Epidermal melanocyte (primary cell): ENCODE data around the gene SCAF8.
"Not testable (repeated sequence)": the region's sequence is repeated elsewhere in the genome, so short reads cannot be mapped to it uniquely, and the experiment has no call there.

ENCODE experiments used
- DNase-seq: peaks from one replicate; pipeline ENCODE4 v3.0.0; 2011; ENCODE audit warnings: low spot score; ENCODE audit not compliant: insufficient read length

The SCAF8 gene

DNA sequence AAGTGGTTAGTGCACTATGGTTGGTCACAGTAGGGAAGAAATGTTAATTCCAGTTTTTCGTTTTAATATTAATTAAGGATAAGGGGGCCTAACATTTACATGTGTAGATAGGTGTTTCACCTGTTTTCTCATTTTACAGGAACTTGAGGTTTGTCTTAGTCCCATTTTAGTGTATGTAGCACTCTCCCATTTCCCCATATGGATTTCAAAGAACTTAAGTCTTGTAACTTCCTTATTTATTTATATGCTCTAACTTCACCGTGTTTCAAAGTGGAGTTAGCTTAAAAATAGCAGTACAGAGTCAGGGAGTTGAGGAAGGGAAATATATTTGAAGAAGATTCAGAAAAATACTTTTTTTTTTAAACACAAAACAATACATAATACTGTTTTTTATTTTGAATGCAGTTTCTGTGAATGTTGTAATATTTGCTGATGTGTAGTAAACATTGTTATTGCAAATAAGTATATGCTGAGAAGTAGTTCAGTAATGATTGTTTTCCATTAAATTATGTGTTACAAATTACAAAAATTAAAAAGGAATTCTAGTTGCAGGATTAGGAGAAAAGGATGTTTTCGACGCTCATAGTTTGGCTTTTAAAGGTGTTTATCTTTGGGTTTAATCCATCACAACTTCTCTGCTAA lies 3.5 kb downstream of the SCAF8 start:
- no peak for DNase-seq

DNA sequence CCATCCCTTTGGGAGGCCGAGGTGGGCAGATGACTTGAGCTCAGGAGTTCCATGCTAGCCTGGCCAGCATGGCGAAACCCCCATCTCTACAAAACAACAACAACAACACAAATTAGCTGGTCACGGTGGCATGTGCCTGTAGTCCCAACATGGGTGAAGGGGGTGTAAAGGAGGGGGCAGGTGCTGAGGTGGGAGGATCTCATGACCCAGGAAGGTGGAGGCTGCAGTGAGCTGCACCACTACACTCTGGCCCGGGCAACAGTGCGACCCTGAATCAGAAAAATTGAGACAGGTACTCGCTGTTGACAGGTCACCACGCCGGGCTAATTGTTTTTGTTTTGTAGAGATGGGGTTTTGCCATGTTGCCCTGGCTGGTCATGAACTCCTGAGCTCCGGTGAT lies 4.2 kb downstream of the SCAF8 start:
- no peak for DNase-seq

DNA sequence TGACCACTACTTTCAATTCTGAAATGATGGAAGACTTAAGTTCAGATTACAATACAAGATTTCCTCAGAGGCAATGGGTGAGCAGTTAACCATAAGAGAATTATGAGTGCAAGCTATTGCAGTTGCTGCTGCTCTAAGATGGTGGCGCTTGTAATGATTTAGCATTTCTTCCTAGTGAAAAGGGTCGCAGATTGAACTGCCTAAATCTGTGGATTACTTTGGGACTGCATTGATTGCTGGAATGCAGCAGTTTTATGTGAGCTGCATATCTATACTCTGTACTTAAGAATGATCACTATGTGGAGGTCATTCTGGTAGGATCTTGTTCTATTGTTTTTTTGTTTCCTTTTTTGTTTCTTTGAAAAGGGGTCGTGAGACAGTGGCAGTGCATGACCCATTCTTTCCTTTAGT lies 5.3 kb downstream of the SCAF8 start:
- DNase-seq: no peak

DNA sequence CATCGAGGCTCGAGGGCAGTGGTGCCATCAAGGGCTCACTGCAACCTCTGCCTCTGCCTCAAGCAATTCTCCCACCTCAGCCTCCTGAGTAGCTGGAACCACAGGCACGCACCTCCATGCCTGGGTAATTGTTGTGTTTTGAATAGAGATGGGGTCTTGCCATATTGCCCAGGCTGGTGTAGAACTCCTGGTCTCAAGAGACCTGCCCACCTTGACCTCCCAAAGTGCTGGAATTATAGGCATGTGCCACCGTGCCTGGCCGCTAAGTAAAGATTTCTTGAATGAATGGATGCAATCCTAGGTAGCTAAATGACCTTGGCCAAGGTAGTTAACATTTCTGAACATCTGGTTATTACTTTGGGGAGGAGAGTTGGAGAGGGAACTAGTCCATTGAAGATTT lies 7.4 kb downstream of the SCAF8 start:
- DNase-seq: no peak

DNA sequence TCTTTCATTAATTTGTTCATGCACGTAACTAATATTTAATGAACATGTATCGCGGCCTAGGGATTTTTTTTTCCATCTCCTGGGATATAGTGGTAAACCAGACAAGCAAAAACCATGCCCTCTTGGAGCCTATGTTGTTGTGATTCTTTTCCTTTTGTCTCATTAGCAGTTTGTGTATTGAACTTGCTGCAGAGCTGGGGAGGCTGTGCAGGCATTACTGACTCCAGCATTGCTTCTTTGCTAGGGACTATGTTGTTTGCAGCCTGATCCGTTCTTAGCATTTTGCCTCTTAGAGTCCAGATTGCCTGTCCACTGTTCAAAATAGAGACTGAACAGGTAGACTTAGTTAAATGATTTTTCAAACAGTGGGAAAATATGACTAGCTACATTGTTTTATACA lies 9.7 kb downstream of the SCAF8 start:
- DNase-seq: no peak

DNA sequence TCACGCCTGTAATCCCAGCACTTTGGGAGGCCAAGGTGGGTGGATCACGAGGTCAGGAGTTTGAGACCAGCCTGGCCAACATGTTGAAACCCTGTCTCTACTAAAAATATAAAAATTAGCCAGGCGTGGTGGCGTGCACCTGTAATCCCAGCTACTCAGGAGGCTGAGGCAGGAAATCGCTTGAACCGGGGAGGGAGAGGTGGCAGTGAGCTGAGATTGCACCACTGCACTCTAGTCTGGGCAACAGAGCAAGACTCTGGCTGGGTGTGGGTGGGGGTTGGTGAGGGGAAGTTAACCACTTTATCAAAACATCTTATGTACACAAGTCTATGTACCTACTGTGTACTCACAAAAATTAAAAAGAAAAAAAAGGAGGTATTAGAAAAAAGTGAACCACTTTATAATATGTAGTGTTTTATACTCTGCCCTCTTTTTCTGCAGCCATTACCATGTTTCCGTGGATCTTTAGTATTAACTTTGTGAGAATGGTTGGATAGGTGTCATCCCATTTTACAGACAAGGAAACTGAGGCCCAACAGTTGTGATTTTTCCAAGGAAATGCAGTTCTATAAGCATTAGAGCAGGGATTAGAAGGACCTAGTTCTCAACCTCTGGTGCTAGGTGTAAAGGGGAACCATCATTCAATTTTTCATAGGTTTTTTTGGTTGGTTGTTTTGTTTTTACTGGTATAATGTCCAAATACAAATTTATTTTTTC lies 11.0 kb downstream of the SCAF8 start:
- not testable (repeated sequence) for DNase-seq

DNA sequence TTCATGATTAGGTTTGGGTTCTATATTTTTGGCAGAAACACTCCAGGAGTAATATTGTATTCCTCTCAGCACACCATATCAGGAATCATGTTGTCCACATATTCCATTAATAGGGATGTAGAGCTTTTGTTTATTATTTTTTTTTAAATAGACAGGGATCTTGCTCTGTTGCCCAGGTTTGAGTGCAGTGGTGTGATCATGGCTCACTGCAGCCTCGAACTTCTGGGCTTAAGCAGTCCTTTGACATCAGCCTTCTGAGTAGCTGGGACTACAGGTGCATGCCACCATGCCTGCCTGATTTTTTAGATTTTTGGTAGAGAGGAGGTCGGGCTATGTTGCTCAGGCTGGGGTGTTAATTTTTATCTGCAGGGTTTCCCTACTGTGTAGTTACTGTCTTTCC lies 12.0 kb downstream of the SCAF8 start:
- DNase-seq: no peak

DNA sequence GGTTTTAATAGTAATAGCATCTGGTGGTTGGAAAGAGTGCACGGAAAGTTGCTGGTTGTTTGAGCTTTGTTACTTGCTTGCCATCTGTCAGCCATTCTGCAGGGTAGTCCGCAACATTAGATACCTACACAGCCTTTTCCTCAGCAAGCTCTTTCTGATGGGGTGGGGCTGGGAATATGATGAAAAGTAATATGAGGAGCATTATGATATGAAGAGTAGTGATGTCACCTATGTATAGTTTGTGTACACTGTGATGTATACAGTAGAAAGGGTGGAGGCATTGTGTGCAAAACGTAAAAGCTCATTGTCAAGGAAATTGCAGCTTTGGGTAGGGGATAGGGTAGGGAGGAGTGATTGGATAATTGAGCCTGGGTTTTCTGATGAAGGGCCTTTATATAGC lies 16.1 kb downstream of the SCAF8 start:
- DNase-seq: no peak

DNA sequence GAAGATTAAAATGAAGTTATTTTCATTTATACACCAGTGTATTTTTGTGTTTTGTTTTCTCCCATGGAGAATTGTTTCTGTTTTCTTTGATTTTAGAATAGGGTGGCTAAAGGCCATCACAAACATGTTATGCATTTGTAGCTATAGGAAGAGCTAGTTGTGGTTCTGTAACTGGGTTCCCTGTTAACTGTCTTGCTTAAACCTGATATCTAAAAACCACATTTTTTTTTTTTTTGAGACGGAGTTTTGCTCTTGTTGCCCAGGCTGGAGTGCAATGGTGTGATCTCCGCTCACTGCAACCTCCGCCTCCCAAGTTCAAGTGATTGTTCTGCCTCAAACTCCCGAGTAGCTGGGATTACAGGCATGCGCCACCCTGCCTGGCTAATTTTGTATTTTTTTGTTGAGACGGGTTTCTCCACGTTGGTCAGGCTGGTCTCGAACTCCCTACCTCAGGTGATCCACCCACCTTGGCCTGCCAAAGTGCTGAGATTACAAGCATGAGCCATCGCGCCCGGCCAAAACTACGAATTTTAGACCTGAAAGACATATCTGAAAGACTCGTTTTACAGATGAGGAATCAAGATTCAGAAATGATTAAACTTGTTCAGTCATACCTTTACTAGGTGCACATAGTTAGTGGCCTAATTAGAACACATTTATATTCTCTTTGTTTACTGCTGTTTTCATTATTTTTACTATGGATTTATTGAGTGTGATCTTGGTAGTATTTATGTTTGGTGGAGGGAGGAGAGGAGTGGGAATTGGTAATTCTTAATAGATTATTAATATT lies 18.0 kb downstream of the SCAF8 start:
- no peak for DNase-seq

DNA sequence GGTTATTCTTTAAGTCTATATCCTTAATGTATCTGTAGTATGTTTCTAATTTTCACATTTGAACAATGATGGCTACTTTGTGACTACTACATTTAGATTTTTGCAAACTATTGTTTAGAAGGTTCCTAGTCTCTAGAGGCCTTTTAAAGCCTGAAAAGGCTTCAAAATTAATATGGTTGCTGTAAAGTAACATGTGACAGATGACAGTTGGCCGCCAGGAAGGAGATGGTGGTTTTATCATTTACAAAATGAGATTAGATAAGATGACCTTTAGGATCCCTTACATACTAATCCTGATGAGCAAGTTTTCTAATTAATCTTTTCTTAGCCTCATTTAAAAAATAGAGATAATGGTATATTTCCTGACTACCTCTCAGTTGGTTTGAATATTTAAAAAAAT lies 18.8 kb downstream of the SCAF8 start:
- DNase-seq: no peak

DNA sequence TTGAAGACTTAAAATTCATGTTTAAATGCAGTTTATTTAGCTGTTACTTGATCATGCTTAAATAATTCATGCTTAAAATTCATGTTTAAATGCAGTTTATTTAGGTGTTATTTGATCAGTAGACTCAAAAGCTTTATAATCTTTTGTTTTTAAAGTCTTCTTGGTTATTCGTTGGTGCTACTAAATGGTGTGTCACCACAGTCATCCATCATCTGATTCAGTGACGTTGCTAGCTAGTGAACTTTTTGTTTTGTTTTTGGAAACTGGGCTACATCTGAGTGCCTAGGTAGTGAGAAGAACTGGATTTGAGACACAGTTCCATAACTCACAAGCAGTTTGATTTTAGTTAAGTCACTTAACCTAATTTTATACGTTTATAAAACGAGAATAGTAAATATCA lies 20.9 kb downstream of the SCAF8 start:
- no peak for DNase-seq

DNA sequence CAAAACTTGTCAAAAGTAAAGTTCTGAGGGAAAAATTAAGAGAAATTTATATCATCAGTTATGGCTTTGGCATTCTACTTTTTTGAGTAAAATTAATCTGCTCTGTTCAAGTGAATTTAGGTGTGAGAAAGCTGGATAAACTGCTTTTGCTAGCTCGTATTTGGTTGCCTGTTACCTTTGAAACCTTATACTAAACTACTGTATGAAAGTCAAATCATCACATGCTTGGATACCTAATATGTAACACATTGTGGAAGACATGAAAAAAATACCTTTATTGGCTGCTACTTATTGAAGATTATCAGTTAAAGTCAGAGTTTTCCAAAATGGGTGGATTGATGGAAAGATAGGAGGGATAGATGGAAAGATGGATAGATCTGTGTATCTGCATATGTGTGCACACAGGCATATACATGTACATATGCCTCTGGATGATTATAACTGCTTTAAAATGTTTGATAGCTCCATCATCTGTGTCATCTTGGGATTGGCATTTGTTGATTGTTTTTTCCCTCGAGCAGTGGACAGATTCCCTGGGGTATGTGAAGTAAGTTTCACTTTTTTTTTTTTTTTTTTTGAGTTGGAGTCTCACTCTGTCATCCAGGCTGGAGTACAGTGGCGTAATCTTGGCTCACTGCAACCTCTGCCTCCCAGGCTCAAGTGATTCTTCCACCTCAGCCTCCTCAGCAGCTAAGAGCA lies 24.3 kb downstream of the SCAF8 start:
- no peak for DNase-seq

DNA sequence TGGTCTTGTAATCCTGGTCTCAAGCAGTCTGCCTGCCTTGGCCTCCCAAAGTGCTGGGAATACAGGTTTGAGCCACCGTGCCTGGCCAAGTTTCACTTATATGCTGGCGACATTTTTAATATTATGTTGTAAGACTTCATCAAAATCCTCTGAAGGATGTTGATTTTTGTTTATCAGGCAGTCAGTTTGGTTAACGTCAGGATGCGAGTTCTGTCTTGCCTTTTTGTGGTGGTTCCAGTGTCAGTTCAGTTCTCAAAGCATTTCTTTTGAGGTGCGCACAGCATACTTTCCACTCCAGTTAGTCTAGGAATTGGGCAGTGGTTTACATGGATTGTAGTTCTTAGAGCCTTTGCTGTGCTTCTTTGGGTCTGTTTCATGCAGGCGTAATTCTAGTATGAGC lies 24.9 kb downstream of the SCAF8 start:
- DNase-seq: no peak

DNA sequence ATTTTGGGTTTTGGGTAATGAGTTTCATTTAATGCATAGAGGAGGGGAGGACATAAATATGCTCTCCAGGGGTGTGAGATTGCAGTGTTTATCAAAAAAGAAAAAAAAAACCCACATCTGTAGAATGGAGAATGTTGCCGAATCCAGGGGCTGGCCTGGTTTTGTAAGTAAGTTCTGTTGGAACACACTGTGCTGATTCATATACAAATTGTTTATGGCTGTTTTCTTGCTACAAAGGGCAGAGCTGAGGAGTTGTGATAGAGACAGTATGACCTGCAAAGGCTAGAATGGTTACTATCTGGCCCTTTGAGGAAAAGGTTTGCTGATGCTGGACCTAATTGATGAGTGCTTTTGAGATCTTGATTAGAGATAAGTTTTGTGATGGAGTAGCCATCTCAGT lies 30.4 kb downstream of the SCAF8 start:
- no peak for DNase-seq

DNA sequence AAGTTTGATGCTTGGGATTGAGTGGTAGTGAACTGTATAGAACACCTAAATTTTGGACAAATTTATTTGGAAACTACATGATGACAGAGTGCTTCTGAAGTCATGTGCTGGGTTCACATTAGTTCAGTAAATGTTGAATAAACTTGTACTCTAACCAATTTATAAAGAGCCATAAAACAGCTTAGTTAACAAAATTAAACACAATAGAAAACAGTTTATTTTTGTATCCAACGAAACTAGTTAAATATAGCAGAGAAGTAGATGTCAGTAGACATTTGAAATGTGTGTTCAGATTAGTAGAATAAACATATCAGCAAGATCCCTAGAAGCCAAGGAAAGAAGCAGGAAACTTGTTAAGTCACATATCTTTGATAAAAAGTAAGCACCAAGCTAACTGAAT lies 32.1 kb downstream of the SCAF8 start:
- DNase-seq: no peak

DNA sequence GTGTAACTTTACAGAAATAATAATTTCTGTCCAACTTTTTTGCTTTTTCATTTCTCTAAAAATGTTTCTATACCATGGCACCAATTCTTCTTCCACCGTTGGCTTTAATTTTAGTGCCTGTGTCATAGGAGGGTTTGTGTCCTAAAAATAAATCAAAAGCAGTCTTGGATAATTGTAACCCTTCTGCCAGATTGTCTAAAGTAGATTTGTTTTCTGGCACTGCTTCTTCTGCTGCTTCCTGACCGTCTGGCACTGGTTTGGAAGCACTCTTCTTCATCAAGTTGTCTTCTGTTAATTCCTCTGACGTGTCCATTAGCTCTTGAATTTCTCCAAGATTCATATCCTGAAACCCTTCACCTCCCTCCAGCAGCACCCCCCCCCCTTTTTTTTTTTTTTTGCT lies 33.1 kb downstream of the SCAF8 start:
- DNase-seq: no peak

DNA sequence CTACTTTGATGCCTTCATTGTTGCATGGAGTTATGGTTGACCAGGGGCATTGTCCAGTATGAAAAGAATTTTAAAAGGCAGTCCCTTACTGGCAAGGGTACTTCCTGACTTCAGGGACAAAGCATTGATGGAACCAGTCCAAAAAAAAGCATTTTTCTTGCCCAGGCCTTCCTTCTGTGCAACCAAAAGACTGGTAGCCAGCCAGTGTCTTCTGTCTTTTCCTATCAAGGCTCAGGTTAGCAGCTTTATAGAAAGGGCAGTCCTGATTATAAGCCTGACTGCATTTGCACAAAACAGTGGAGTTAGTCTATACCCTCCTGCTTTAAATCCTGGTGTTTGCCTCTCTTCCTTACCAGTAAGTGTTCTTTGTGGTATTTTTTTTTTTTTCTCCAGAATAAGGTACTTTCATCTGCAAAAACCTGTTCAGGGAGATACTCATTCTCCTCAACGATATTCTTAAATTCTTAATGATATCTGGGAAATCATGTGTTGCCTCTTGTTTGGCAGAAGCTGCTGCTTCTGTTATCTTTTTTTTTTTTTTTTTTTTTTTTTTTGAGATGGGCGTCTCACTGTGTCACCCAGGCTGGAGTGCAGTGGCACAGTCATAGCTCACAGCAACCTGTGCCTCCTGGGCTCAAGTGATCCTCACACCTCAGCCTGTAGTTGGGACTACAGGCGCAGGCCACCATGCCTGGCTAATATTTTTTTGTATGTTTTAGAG lies 33.9 kb downstream of the SCAF8 start:
- no peak for DNase-seq

DNA sequence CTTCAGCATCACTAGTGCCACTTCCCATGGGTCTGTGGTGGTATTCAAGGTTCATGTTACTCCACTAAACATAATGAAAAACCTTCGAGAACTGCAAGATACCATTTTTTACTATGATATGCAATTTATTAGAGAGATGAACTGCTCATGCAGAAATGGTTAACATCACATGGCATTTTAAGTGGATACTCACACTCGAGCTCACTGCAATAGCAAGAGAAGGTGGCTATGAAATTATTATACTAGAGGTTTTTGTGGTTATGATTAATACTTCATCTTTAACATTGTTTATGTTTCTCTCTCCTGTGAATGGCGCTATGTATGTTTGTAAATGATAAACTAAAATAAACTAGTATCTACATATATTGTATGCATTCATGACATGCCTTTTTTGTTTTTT lies 35.1 kb downstream of the SCAF8 start:
- DNase-seq: no peak

DNA sequence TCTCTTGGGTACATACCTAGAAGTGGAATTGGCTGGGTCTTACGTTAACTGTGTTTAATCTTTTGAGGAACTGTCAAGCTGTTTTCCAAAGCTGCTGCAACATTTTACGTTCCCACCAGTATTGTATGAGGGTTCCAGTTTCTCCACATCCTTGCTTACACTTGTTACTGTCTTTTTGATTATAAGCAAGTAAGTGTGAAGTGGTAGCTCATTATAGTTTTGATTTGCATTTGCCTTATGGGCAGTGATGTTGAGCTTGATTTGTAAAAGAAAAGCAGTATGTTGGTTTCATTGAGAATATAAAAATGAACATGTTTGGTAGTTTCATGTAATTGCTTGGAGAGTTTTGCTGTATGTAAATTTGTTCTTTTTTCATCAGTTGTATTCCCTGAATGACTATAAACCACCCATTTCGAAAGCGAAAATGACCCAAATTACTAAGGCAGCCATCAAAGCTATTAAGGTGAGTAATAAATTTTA lies 40.4 kb downstream of the SCAF8 start:
- DNase-seq: no peak

DNA sequence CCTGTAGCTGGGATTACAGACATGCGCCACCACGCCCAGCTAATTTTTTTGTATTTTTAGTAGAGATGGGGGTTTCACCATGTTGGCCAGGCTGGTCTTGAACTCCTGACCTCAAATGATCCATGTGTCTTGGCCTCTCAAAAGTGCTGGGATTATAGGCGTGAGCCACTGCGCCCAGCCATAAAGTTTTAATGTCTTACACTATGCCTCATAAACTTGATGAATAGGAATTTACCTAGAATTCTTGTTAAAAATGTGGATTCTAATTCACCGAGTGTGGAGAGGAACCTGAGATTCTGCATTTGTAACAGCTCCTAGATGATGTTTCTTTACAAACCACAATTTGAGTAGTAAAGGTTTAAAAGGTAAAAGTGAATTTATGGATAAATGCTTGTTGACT lies 45.9 kb downstream of the SCAF8 start:
- DNase-seq: not testable (repeated sequence)

DNA sequence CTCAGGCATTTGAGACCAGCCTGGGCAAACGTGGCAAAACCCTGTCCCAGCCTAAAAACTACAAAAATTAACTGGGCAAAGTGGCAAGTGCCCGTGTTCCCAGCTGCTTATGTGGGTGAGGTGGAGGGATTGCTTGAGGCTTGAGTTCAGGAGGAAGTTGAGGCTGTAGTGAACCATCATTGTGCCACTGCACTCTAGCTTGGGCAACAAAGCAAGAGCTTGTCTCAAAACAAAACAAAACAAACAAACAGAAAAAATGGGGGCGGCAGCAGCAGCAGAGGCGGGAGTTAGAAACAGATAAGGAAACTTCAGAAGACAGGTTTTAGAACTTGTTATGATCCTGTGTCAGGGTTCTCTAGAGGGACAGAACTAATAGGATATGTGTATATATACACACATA lies 49.0 kb downstream of the SCAF8 start:
- no peak for DNase-seq
